Hepatocyte (in vitro differentiated cells): Measurements from ENCODE around the gene WAPL. TPM values are rescaled to one million over a fixed set of nuclear protein-coding genes. Genes with fewer than 3 reads are reported as not detected.
"Not testable (repeated sequence)": the region's sequence is repeated elsewhere in the genome, so short reads cannot be mapped to it uniquely, and the experiment has no call there.

ENCODE experiments used
- DNase-seq: peaks from one replicate; pipeline ENCODE4 v3.0.0-alpha.2; 2016; ENCODE audit warnings: low spot score
- H2AFZ ChIP-seq: fragments of 200-600 bp; sonication (generic); 2 replicates; pipeline ENCODE4 v1.6.0; 2016; ENCODE audit warnings: antibody characterized with exemption, mild to moderate bottlenecking
- H3K27ac ChIP-seq: fragments of 200-600 bp; sonication (generic); 2 replicates; pipeline ENCODE4 v1.5.1; 2016; ENCODE audit warnings: mild to moderate bottlenecking
- H3K27me3 ChIP-seq: fragments of 200-600 bp; sonication (generic); 2 replicates; pipeline ENCODE4 v1.6.1; 2016
- H3K36me3 ChIP-seq: fragments of 200-600 bp; sonication (generic); replicated peaks from 2 replicates; pipeline ENCODE4 v1.5.1; 2016; ENCODE audit warnings: low read depth; ENCODE audit not compliant: insufficient read depth
- H3K4me1 ChIP-seq: fragments of 200-600 bp; sonication (generic); 2 replicates; pipeline ENCODE4 v1.5.1; 2016; ENCODE audit warnings: mild to moderate bottlenecking, moderate library complexity; ENCODE audit not compliant: insufficient read depth
- H3K4me2 ChIP-seq: fragments of 200-600 bp; sonication (generic); 2 replicates; pipeline ENCODE4 v1.6.0; 2016
- H3K4me3 ChIP-seq: fragments of 200-600 bp; sonication (generic); 2 replicates; pipeline ENCODE4 v1.5.1; 2016; ENCODE audit warnings: mild to moderate bottlenecking
- H3K79me2 ChIP-seq: fragments of 200-600 bp; sonication (generic); 2 replicates; pipeline ENCODE4 v1.6.0; 2017; ENCODE audit warnings: mild to moderate bottlenecking
- H3K9me2 ChIP-seq: fragments of 200-600 bp; sonication (generic); replicated peaks from 2 replicates; pipeline ENCODE4 v1.6.0; 2017; ENCODE audit warnings: mild to moderate bottlenecking; ENCODE audit not compliant: insufficient read depth
- H3K9me3 ChIP-seq: fragments of 200-600 bp; sonication (generic); 2 replicates; pipeline ENCODE4 v1.5.1; 2016; ENCODE audit warnings: low read depth, mild to moderate bottlenecking
- H4K20me1 ChIP-seq: fragments of 200-600 bp; sonication (generic); 2 replicates; pipeline ENCODE4 v1.6.0; 2016; ENCODE audit warnings: mild to moderate bottlenecking; ENCODE audit not compliant: insufficient read depth, poor library complexity, severe bottlenecking
- CTCF ChIP-seq: fragments of 200-600 bp; sonication (generic); IDR thresholded peaks from 2 replicates; pipeline ENCODE4 v1.5.1; 2016; ENCODE audit warnings: antibody characterized with exemption, mild to moderate bottlenecking; ENCODE audit not compliant: poor library complexity
- EZH2 ChIP-seq: fragments of 200-600 bp; sonication (generic); IDR thresholded peaks from 2 replicates; pipeline ENCODE4 v1.6.1; 2016; ENCODE audit warnings: antibody characterized with exemption, mild to moderate bottlenecking, borderline replicate concordance
- EZH2phosphoT487 ChIP-seq: fragments of 200-600 bp; sonication (generic); IDR thresholded peaks from one replicate; pipeline ENCODE4 v1.6.1; 2018; ENCODE audit warnings: antibody characterized with exemption, mild to moderate bottlenecking, low read depth, moderate library complexity; ENCODE audit not compliant: unreplicated experiment, severe bottlenecking
- WGBS: methylation state at CpG from one replicate; pipeline ENCODE4 v1.1.6; 2016; ENCODE audit warnings: low lambda C conversion rate; ENCODE audit errors: missing lambda C conversion rate; 5-methylcytosine and 5-hydroxymethylcytosine counted together
- polyA plus RNA-seq: library from polyadenylated mRNA; unstranded; fragments of >200 nt; fragmentation: Nextera tagmentation; extraction: Ambion mirVana; gene quantifications from 2 replicates; pipeline ENCODE4 v1.2.1, GENCODE V29; 2016
- total RNA-seq: library from RNA; depleted of rRNA; stranded (reverse); fragments of >200 nt; gene quantifications from 2 replicates; pipeline ENCODE4 v1.2.3, GENCODE V29; 2014

Gene WAPL
- total and polyA plus RNA-seq, 2 experiments from 2014 or later = 19.4 to 41.4 TPM

GRCh38 chr10:86536294-86536861 lies 14.8 kb upstream of the WAPL start:
- no peaks in the 10 kb centered on the region for H3K9me3 ChIP-seq
- no peak for TF ChIP-seq EZH2
- no peak for TF ChIP-seq CTCF
- TF ChIP-seq EZH2phosphoT487 = no peak
- peaks cover 4% of the 10 kb centered on the region for H3K4me1 ChIP-seq
- no peaks in the 10 kb centered on the region for H3K79me2 ChIP-seq
- peak overlapping the region; percentile 83 for H2AFZ ChIP-seq
- 44% methylated on average over 39 of the region's 40 CpGs for WGBS
- no peak overlapping the region for H3K4me3 ChIP-seq
- no peaks in the 10 kb centered on the region for H3K36me3 ChIP-seq
- no peaks in the 10 kb centered on the region for H3K27me3 ChIP-seq
- H4K20me1 ChIP-seq = no peaks in the 10 kb centered on the region
- no peak overlapping the region for H3K27ac ChIP-seq
- DNase-seq = peak; percentile 19
- peak overlapping the region; percentile 79 for H3K4me2 ChIP-seq
- no peaks in the 10 kb centered on the region for H3K9me2 ChIP-seq

- peak; percentile 81 for DNase-seq
- Histone ChIP-seq H3K27me3 (no peaks in the 10 kb centered on the region), H3K4me2 (peak overlapping the region; percentile 79), H4K20me1 (no peaks in the 10 kb centered on the region), H3K36me3 (no peaks in the 10 kb centered on the region), H3K27ac (no peak overlapping the region), H3K4me1 (peaks cover 4% of the 10 kb centered on the region), H2AFZ (peak overlapping the region; percentile 83), H3K9me2 (no peaks in the 10 kb centered on the region), H3K9me3 (no peaks in the 10 kb centered on the region), H3K79me2 (no peaks in the 10 kb centered on the region), H3K4me3 (peak overlapping the region; percentile 2)
- TF ChIP-seq EZH2 = no peak
- no peak for TF ChIP-seq EZH2phosphoT487
- TF ChIP-seq CTCF = no peak
- WGBS = 22% methylated on average over 40 of the region's 47 CpGs
These were observed 13.7 kb upstream of the WAPL start for GRCh38 chr10:86535132-86535882.

- no peaks in the 10 kb centered on the region for H3K9me2 ChIP-seq
- TF ChIP-seq EZH2 (no peak), CTCF (no peak), EZH2phosphoT487 (no peak)
- no peak for DNase-seq
- no peaks in the 10 kb centered on the region for H3K79me2 ChIP-seq
- WGBS = 89% methylated on average over 2 of the region's 2 CpGs
- H3K4me3 ChIP-seq = no peak overlapping the region
- no peak overlapping the region for H3K27ac ChIP-seq
- H3K4me2 ChIP-seq = no peak overlapping the region
- no peaks in the 10 kb centered on the region for H3K36me3 ChIP-seq
- H3K9me3 ChIP-seq = no peaks in the 10 kb centered on the region
- peaks cover 4% of the 10 kb centered on the region for H3K4me1 ChIP-seq
- H3K27me3 ChIP-seq = no peaks in the 10 kb centered on the region
- no peaks in the 10 kb centered on the region for H4K20me1 ChIP-seq
- H2AFZ ChIP-seq = no peak overlapping the region
These were observed 11.7 kb upstream of the WAPL start for GRCh38 chr10:86533328-86533727.

GRCh38 chr10:86528736-86529135 lies 7.1 kb upstream of the WAPL start:
- not testable (repeated sequence) for H3K36me3 ChIP-seq, H3K4me1 ChIP-seq, H2AFZ ChIP-seq, DNase-seq, H3K27me3 ChIP-seq, H3K79me2 ChIP-seq, H3K27ac ChIP-seq, H3K4me2 ChIP-seq, H4K20me1 ChIP-seq, H3K9me2 ChIP-seq, H3K4me3 ChIP-seq, H3K9me3 ChIP-seq
- 81% methylated on average over 3 of the region's 3 CpGs for WGBS
